Measurements from ENCODE around the gene CHIA.

GRCh38 chr1:111252786-111253185 lies 37.9 kb upstream of the CHIA start:
- no peak for TF ChIP-seq CTCF (IDR thresholded peaks at IDR 0.05)
- TF ChIP-seq POLR2A (IDR thresholded peaks at IDR 0.05), result no peak
